Activated CD4-positive, alpha-beta T cell treated with anti-CD3 and anti-CD28 coated beads, Interleukin-10, Interleukin-2, amounts not matched to agents 100 ng/mL and 50 ng/mL, durations not matched to agents 16 hours and 8 hours (primary cell): ENCODE data around the gene OVOL3.
"Not testable (repeated sequence)": the region's sequence is repeated elsewhere in the genome, so short reads cannot be mapped to it uniquely, and the experiment has no call there.

Experiments used
- DNase-seq: peaks from one replicate; pipeline ENCODE4 v3.0.0-alpha.2; 2020

OVOL3 gene

GRCh38 chr19:36101550-36102327, 9.2 kb upstream of the OVOL3 start:
- no peak for DNase-seq

DNA sequence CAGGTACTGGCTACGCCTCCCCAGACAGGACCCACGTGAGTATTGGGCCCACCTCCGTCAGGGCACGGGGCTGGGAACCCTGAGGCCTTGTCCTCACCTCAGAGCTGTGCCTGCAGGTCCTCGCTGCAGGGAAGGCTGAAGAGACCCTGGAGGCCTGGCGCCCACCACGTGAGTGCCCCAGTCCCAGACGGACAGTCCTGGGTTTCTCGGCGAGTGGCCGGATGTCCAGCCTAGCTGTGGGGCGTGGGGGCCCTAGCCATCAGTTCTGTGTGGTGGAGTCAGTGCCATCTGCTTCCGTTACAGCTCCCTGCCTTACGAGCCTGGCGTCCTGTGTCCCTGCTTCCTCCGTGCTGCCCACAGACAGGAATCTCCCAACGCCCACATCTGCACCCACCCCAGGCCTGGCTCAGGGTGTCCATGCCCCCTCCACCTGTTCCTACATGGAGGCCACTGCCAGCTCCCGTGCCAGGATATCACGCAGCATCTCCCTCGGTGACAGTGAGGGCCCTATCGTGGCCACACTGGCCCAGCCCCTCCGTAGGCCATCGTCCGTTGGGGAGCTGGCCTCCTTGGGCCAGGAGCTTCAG, 7.8 kb upstream of the OVOL3 start:
- no peak for DNase-seq

DNA sequence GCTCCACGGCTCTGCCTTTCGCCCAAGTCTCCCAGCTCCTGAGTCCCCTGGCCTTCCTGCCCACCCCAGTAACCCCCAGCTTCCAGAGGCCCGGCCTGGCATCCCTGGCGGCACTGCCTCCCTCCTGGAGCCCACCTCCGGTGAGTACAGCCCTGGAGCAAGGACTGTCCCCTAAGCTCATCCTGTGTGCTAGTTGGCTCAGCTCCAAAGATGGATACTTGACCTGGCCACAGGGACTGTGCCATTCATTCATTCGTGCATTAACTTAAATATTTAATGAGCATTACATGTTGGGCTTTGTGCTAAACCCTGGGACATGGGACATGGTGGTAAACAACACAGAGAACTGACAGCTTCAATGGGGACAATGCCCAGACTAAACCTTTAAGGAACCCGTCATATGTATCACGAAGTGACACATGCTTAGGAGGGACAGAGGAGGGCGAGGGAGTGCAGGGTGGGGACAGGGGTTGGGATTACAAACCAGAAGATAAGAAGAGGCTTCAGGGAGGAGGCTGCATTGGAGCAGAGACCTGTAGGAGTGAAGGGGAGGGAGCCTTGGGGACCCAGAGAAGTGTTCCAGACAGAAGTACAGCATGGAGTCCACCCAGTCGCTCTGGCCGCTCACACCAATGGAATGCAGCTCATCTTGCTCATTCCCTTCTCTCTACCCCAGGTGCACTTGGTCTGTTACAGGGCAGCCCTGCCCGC, 6.9 kb upstream of the OVOL3 start:
- no peak for DNase-seq

DNA sequence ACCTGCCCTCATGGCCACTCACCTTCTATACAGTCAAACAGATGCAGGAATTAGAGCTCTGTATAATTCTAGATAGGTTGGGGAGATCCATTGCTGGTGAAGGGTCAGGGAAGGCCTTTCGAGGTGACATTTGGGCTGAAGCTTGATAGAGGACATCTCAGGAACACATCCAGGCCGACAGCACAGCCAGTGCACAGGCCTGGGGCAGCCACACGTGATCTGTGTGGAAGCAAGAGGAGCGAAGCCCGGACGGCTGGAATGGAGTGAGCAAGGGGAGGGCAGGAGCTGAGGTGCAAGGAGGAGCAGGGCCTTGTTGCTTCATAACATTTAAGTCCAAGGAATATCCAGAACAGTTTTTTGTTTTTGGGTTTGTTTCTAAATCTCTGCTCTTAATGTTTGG, 4.5 kb upstream of the OVOL3 start:
- no peak for DNase-seq

- no peak for DNase-seq
Measured at GRCh38 chr19:36106991-36107390, 4.0 kb upstream of the OVOL3 start.

DNA sequence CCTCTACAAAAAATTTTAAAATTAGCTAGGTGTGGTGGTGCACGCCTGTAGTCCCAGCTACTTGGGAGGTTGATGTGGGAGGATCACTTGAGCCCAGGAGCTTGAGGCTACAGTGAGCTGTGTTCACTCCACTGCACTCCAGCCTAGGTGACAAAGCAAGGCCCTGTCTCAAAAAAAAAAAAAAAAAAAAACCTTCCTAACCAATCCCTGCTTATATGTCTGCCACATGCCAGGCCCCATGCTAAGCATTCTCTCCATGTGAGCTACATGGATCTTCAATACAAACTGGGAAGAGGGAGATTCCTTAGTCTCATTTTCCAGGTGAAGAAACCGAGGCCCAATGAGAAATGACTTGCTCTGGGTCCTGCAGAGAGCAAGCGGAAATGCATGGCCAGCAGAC, 2.3 kb upstream of the OVOL3 start:
- DNase-seq, result no peak

- DNase-seq, result no peak
Measured at GRCh38 chr19:36111200-36111539, 227 bp downstream of the OVOL3 start.

DNA sequence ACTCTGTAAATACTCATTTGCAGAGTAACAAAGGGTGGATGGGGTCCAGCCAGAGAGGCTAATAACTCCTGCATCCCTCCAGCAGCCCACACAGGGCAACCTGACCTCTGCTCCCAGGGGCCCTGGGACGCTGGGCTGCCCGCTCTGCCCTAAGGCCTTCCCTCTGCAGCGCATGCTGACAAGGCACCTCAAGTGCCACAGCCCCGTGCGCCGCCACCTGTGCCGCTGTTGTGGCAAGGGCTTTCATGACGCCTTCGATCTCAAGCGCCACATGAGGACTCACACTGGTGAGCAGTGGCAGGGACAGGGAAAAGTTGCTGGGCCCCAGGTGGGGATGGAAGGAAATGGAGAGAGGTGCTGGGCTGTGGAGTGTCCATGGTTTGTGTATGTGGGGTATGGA, 1.7 kb downstream of the OVOL3 start:
- DNase-seq, result no peak

GRCh38 chr19:36113425-36113824, 2.5 kb downstream of the OVOL3 start:
- no peak for DNase-seq

GRCh38 chr19:36113894-36114720, 3.2 kb downstream of the OVOL3 start:
- peak; percentile 22 for DNase-seq

DNA sequence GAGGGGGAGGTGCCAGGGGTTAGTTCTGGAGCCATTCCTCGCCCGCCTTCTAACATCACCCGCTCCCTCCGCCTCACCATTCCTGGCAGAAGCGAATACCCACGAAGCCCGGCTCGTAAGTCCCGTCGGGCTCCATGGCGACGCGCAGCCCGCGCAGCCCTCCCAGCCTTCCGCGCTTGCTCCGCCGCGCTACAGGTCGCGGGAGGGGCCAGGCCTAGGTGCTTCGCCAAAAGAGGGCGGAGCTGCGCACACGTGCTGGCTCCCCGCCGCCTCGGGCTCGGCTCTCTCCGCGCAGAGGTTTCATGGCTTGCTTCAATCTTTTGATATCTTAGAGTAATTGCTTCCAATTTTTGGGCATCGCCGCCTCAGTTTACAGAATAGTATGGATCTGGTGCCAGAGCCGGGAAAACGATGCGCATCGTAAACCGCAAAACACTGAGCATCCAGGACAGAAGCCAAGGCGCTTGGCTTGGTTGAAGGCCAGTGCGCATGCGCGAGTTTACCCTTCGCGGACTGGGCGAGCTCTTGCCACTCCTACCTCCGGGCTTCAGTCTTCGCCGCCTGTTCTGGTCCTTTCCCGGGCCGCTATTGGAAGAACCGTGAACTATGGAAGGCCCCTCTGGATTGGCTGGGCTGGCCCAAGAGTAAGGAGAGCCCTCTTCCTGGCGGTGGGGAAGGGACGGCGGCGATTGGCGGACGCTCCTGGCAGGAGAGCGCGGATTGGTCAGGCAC, 3.9 kb downstream of the OVOL3 start, which contains the start of gene POLR2I:
TSS of gene POLR2I (minus strand) at position 155 of the 732 bp plus-strand sequence. CDS start at position 136, 19 bp downstream.
- DNase-seq, result peak; percentile 100

GRCh38 chr19:36115453-36116343, 4.8 kb downstream of the OVOL3 start, which contains the start of gene TBCB:
Gene TBCB, plus strand, starts transcription at chr19:36115468. Its CDS starts 93 bp downstream, at chr19:36115561.
- no peak for DNase-seq

GRCh38 chr19:36116344-36116637, 5.3 kb downstream of the OVOL3 start:
- no peak for DNase-seq

DNA sequence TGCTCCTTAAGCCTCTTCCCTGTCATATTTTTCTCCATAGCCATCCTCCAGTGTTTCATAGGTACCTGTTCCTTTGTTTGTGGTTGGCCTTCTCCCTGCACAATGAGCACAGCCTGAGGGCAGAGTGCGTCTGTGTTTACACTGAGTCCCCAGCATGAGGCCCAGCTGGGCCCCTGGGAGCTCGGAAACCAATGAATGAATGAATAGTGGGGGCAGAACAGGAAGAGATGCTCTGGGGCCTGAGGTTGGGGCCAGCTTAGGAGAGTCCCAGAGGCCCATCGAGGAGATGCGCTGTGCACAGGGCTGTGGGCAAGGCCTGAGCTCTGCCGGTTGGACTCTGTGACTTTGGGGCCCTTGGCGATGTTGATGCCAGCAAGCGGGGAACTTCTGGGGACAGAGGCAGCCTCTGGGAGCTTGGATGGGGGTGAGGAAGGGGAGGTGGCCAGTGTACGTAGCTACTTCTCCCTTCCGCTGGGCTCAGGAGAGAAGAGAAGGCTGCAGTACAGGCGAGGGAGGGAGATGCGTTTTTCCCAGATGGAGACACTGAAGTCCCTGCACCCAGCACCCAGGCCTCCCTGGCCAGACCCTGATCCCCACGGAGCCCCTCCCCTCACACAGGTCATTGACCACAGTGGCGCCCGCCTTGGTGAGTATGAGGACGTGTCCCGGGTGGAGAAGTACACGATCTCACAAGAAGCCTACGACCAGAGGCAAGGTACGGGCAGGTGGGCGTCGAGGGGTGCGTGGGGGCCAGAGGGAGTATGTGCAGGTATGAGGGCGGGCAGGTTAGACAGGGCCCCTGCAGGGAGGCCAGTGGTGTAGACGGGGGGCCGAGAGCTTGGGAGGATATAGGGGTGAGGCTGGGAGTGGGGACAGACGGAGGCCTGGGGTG, 9.4 kb downstream of the OVOL3 start:
- no peak for DNase-seq

- no peak for DNase-seq
Measured at GRCh38 chr19:36120984-36121358, 10.0 kb downstream of the OVOL3 start.

DNA sequence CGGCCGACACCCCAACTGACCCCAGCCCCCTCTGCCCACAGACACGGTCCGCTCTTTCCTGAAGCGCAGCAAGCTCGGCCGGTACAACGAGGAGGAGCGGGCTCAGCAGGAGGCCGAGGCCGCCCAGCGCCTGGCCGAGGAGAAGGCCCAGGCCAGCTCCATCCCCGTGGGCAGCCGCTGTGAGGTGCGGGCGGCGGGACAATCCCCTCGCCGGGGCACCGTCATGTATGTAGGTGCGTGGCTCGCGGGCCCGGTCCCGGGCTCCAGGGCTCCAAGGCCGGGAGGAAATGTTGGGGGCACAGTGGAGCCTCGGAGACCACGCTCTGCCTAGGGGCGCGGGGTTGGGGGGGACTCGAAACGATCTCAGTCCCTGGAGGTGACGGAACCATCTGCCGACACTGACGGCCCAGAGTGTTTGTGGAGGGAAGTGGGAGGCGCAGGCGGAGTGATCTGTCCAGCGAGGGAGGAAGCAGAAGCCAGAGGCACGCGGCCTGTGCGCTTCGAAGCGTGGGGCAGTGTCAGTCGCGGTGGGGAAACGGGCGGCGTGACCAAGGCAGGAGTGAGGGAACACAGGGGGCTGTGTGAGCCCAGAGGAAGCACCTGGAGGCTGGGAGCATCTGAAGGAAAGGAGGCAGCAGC, 10.7 kb downstream of the OVOL3 start:
- DNase-seq, result no peak

DNA sequence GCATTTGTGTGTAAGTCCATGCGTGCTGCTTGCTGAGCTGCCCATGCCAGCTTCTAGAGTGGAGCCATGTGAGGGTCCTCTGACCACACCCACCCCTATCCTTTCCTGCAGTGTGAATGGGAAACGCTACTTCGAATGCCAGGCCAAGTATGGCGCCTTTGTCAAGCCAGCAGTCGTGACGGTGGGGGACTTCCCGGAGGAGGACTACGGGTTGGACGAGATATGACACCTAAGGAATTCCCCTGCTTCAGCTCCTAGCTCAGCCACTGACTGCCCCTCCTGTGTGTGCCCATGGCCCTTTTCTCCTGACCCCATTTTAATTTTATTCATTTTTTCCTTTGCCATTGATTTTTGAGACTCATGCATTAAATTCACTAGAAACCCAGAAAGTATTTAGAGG, 14.6 kb downstream of the OVOL3 start:
- peak; percentile 20 for DNase-seq

- DNase-seq, result no peak
Measured at GRCh38 chr19:36128392-36128736, 17.4 kb downstream of the OVOL3 start.

DNA sequence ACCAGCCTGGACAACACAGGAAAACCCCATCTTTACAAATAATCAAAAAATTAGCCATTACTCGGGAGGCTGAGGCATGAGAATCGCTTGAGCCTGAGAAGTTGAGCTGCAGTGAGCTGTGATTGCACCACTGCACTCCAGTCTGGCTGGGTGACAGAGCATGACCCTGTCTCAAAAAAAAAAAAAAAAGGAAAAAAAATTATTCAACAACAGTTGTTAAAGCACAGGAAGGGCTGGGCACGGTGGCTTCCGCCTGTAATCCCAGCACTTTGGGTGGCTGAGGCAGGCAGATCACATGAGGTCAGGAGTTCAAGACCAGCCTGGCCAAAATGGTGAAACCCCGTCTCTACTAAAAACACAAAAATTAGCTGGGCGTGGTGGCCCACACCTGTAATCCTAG, 20.3 kb downstream of the OVOL3 start:
- DNase-seq, result not testable (repeated sequence)

DNA sequence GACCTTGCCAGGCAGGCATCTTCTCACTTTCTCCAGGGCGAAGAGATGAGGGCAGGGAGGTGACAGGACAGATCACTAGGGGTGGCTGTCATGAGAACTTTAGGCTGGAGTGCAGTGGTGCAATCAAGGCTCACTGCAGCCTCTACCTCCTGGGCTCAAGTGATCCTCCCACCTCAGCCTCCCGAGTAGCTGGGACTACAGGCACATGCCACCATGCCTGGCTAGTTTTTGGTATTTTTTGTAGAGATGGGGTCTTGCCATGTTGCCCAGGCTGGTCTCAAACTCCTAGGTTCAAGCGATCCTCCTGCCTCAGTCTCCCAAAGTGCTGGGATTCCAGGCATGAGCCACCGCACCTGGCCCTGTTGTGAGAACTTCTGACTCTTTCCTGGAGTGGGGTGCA, 23.9 kb downstream of the OVOL3 start:
- not testable (repeated sequence) for DNase-seq
